ENCODE measurements around the gene CCDC74A.
"Not testable (repeated sequence)": the region's sequence is repeated elsewhere in the genome, so short reads cannot be mapped to it uniquely, and the experiment has no call there.

The CCDC74A gene

GRCh38 chr2:131566371-131566770, 38.7 kb downstream of the CCDC74A start:
- no peak for DNase-seq (ENCODE audit: low spot score)

GRCh38 chr2:131567891-131568290, 40.2 kb downstream of the CCDC74A start:
- no peak for DNase-seq (ENCODE audit: low spot score)

GRCh38 chr2:131568401-131568800, 40.7 kb downstream of the CCDC74A start:
- DNase-seq (ENCODE audit: low spot score) = not testable (repeated sequence)

- no peak for DNase-seq (ENCODE audit: low spot score)
Measured at GRCh38 chr2:131572175-131572574, 44.5 kb downstream of the CCDC74A start.

- DNase-seq (ENCODE audit: low spot score) = no peak
Measured at GRCh38 chr2:131577812-131578211, 50.1 kb downstream of the CCDC74A start.

- DNase-seq (ENCODE audit: low spot score) = no peak
Measured at GRCh38 chr2:131580187-131580586, 52.5 kb downstream of the CCDC74A start.
